ENCODE results near the gene RANBP3.

RANBP3 gene

DNA sequence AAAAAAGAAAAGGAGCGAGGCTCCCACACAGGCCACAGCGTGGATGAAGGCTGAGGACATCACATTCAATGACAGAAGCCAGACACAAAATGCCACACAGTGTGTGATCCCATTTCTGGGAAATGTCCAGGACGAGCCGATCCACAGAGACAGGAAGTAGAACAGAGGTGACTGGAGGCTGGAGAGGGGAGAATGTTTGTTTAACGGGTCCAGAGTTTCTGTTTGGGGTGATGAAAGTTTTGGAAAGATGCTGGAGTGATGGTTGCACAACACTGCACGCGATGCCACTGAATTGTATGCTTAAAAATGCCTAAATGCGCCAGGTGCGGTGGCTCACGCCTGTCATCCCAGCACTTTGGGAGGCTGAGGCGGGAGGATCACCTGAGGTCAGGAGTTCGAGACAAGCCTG is 107.0 kb downstream of the RANBP3 start:
- TF ChIP-seq EZH2phosphoT487 (IDR thresholded peaks at IDR 0.05; ENCODE audit: low read length) (no peak), EZH2 (optimal IDR thresholded peaks at IDR 0.05; ENCODE audit: low read depth, low read length) (no peak)
- TF ChIP-seq, protein P1, sequence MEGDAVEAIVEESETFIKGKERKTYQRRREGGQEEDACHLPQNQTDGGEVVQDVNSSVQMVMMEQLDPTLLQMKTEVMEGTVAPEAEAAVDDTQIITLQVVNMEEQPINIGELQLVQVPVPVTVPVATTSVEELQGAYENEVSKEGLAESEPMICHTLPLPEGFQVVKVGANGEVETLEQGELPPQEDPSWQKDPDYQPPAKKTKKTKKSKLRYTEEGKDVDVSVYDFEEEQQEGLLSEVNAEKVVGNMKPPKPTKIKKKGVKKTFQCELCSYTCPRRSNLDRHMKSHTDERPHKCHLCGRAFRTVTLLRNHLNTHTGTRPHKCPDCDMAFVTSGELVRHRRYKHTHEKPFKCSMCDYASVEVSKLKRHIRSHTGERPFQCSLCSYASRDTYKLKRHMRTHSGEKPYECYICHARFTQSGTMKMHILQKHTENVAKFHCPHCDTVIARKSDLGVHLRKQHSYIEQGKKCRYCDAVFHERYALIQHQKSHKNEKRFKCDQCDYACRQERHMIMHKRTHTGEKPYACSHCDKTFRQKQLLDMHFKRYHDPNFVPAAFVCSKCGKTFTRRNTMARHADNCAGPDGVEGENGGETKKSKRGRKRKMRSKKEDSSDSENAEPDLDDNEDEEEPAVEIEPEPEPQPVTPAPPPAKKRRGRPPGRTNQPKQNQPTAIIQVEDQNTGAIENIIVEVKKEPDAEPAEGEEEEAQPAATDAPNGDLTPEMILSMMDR (IDR thresholded peaks at IDR 0.05; ENCODE audit: low read length) = no peak
- no peaks in the 10 kb centered on the region for H3F3A ChIP-seq (ENCODE audit: insufficient read depth, low read length)
- no peaks in the 10 kb centered on the region for H3K36me3 ChIP-seq (replicated peaks; ENCODE audit: insufficient read depth, low read length)
- no peaks in the 10 kb centered on the region for H3K4me1 ChIP-seq (ENCODE audit: low read length)
- DNase-seq = no peak
- no peaks in the 10 kb centered on the region for H3K9me2 ChIP-seq (replicated peaks; ENCODE audit: insufficient read depth, low read length)
- no peak overlapping the region for H3K9ac ChIP-seq (ENCODE audit: low read length)
- H2AFZ ChIP-seq (ENCODE audit: low read length) = no peak overlapping the region
- no peaks in the 10 kb centered on the region for H3K79me2 ChIP-seq (ENCODE audit: low read length)
- H3K27me3 ChIP-seq (replicated peaks; ENCODE audit: insufficient read depth, low read length) = peaks cover 62% of the 10 kb centered on the region
- H3K4me3 ChIP-seq (ENCODE audit: low read length) = no peak overlapping the region
- no peaks in the 10 kb centered on the region for H4K20me1 ChIP-seq (ENCODE audit: insufficient read depth, low read length)
- H3K27ac ChIP-seq (ENCODE audit: low read length) = no peak overlapping the region
- H3K4me2 ChIP-seq (ENCODE audit: low read depth, low read length) = no peak overlapping the region
- H3K9me3 ChIP-seq (replicated peaks; ENCODE audit: insufficient read depth, low read length) = no peaks in the 10 kb centered on the region

DNA sequence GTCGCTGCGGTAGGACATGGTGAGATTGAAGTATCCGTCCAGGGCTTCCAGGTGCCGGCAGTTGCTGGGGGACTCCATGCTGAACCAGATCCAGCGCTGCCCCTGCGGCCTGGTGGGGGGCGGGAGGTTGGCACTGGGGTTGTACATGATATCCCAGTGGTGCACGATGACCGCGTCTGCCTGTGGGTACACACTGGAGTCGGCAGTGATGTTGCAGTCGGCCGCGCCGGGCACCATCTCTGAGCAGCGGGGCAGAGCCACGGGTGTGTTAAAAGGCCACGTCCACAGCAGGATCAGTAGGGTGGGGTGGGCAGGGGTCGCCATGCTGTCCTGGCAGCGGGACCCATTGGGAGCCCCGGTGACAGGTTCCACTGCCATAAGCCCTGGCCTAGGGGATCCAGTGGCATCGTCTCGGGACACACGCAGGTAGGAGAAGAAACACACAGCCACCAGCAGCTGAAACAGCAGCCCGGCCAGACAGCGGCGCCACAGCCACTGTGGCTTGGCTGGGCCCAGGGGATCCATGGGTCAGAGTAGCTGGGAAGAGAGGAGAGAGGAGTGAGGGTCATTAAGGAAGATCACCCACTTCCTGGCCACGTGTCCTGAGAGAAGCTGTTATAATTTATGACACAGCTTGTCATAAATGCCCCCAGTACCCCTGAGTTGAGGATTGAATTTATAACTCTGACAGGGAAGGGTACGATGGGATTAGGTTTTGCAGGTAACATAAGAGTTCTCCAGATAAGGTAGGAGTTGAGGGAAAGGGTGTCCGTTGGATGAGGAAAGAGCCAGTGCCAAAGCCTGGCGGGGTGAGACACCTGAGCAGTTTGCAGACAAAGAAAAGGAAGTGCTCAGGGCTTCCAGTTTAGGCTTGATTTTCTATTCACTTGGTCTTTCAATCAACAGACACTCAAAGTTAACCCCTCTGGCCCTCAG is 110.5 kb downstream of the RANBP3 start:
- H3K27ac ChIP-seq (ENCODE audit: low read length) = no peak overlapping the region
- no peak overlapping the region for H2AFZ ChIP-seq (ENCODE audit: low read length)
- H3K27me3 ChIP-seq (replicated peaks; ENCODE audit: insufficient read depth, low read length) = peaks cover 78% of the 10 kb centered on the region
- no peaks in the 10 kb centered on the region for H3K9me3 ChIP-seq (replicated peaks; ENCODE audit: insufficient read depth, low read length)
- H3K4me1 ChIP-seq (ENCODE audit: low read length) = no peaks in the 10 kb centered on the region
- no peak overlapping the region for H3K4me2 ChIP-seq (ENCODE audit: low read depth, low read length)
- H3K79me2 ChIP-seq (ENCODE audit: low read length) = no peaks in the 10 kb centered on the region
- no peak overlapping the region for H3K4me3 ChIP-seq (ENCODE audit: low read length)
- no peaks in the 10 kb centered on the region for H3K36me3 ChIP-seq (replicated peaks; ENCODE audit: insufficient read depth, low read length)
- H3K9me2 ChIP-seq (replicated peaks; ENCODE audit: insufficient read depth, low read length) = no peaks in the 10 kb centered on the region
- no peak overlapping the region for H3K9ac ChIP-seq (ENCODE audit: low read length)
- no peak for DNase-seq
- no peaks in the 10 kb centered on the region for H3F3A ChIP-seq (ENCODE audit: insufficient read depth, low read length)
- no peaks in the 10 kb centered on the region for H4K20me1 ChIP-seq (ENCODE audit: insufficient read depth, low read length)
- TF ChIP-seq, protein P1 (IDR thresholded peaks at IDR 0.05; ENCODE audit: low read length) = no peak
- TF ChIP-seq EZH2 (optimal IDR thresholded peaks at IDR 0.05; ENCODE audit: low read depth, low read length) (no peak), EZH2phosphoT487 (IDR thresholded peaks at IDR 0.05; ENCODE audit: low read length) (no peak)

Measured in MM.1S (cell line).